ENCODE results near the gene PTPN6. TPM values are rescaled to one million over a fixed set of nuclear protein-coding genes. Genes with fewer than 3 reads are reported as not detected.
A peak's percentile ranks its signal among the peaks of the same experiment; 100 is the strongest.

The PTPN6 gene
- total RNA-seq, 1 donor from 2014 or later = 26.2 TPM

GRCh38 chr12:6946920-6947374, 4.2 kb upstream of the PTPN6 start:
- Mint-ChIP-seq H3K4me1 (peaks cover 34% of the 10 kb centered on the region), H3K9me3 (no peaks in the 10 kb centered on the region), H3K36me3 (no peaks in the 10 kb centered on the region), H3K27me3 (ENCODE audit: low read depth) (no peaks in the 10 kb centered on the region), H3K4me3 (peak overlapping the region; percentile 94), H3K27ac (peak overlapping the region; percentile 68)
- no peak for TF ChIP-seq CTCF (IDR thresholded peaks at IDR 0.05; ENCODE audit: unreplicated experiment)
- DNase-seq (ENCODE audit: low spot score in 2 of 2, unreplicated experiment in 2 of 2) = no peak

- H3K27me3 Mint-ChIP-seq (ENCODE audit: low read depth) = no peaks in the 10 kb centered on the region
- DNase-seq (ENCODE audit: low spot score in 2 of 2, unreplicated experiment in 2 of 2) = no peak
- no peak overlapping the region for H3K27ac Mint-ChIP-seq
- no peaks in the 10 kb centered on the region for H3K36me3 Mint-ChIP-seq
- no peak for TF ChIP-seq CTCF (IDR thresholded peaks at IDR 0.05; ENCODE audit: unreplicated experiment)
- H3K4me1 Mint-ChIP-seq = peaks cover 34% of the 10 kb centered on the region
- no peaks in the 10 kb centered on the region for H3K9me3 Mint-ChIP-seq
- no peak overlapping the region for H3K4me3 Mint-ChIP-seq
These were observed 3.5 kb upstream of the PTPN6 start for GRCh38 chr12:6947615-6948014.

GRCh38 chr12:6948873-6949594, 2.1 kb upstream of the PTPN6 start:
- Mint-ChIP-seq H3K9me3 (no peaks in the 10 kb centered on the region), H3K36me3 (no peaks in the 10 kb centered on the region), H3K27ac (no peak overlapping the region), H3K27me3 (ENCODE audit: low read depth) (no peaks in the 10 kb centered on the region), H3K4me1 (peaks cover 27% of the 10 kb centered on the region), H3K4me3 (no peak overlapping the region)
- DNase-seq (ENCODE audit: low spot score in 2 of 2, unreplicated experiment in 2 of 2) = no peak
- no peak for TF ChIP-seq CTCF (IDR thresholded peaks at IDR 0.05; ENCODE audit: unreplicated experiment)

- no peak overlapping the region for H3K4me3 Mint-ChIP-seq
These were observed 755 bp upstream of the PTPN6 start for GRCh38 chr12:6950401-6950801.

GRCh38 chr12:6951551-6952120, 480 bp downstream of the PTPN6 start:
- Mint-ChIP-seq H3K4me1 (peaks cover 5% of the 10 kb centered on the region), H3K4me3 (no peak overlapping the region), H3K9me3 (no peaks in the 10 kb centered on the region), H3K27ac (no peak overlapping the region), H3K27me3 (ENCODE audit: low read depth) (no peaks in the 10 kb centered on the region), H3K36me3 (no peaks in the 10 kb centered on the region)
- no peak for DNase-seq (ENCODE audit: low spot score in 2 of 2, unreplicated experiment in 2 of 2)
- TF ChIP-seq CTCF (IDR thresholded peaks at IDR 0.05; ENCODE audit: unreplicated experiment) = no peak

More at GRCh38 chr12:6950401-6950801, 755 bp upstream of the PTPN6 start:
- no peak for DNase-seq (ENCODE audit: low spot score in 2 of 2, unreplicated experiment in 2 of 2)
- H3K4me1 Mint-ChIP-seq = peaks cover 17% of the 10 kb centered on the region
- no peaks in the 10 kb centered on the region for H3K27me3 Mint-ChIP-seq (ENCODE audit: low read depth)
- H3K9me3 Mint-ChIP-seq = no peaks in the 10 kb centered on the region
- H3K36me3 Mint-ChIP-seq = no peaks in the 10 kb centered on the region
- no peak overlapping the region for H3K27ac Mint-ChIP-seq
- TF ChIP-seq CTCF (IDR thresholded peaks at IDR 0.05; ENCODE audit: unreplicated experiment) = no peak

Data from mesothelial cell of epicardium (in vitro differentiated cells).